ENCODE measurements around the gene CKS1B. TPM values are rescaled to one million over a fixed set of nuclear protein-coding genes. Genes with fewer than 3 reads are reported as not detected.

CKS1B gene
- total and polyA plus RNA-seq, 9 of the 15 experiments (the other 6 are each of a cell fraction or from before 2014, with no cell fraction given) = 215 to 1,103 (median 460) TPM

DNA sequence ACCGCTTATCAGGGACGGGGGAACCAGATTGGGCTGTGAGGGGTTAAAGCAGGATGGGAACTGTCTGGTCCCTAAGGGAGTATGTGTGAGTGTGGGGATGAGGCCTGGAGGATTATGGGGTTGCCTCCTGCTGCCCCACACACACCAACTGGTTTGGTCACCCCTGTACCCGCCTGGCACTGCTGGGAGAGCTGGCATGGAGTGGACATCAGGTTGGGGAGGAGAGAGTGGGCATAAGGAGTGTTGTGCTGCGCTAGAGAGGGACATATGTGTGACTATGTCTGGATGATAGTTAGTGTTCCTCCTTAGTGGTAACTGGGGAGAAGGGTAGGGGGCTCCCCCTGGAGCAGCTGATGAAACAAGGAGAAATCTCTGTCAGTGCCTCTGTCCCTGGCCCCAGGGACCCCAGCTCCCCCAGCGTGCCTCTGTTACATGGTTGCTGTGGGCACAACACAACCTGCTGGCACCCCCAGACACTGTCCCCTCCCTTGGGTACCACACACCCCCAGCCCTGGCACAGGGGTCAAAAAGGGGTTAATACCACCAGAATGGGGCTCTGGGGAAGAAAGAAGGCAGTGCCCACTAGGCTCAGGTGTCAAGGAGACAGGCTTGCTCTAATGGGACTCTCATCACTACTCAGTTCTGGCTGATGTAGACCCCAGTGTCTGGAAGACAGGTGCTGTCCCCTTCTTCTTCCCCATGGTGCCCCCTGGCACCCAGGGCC is 30.0 kb downstream of the CKS1B start (continued):
- TF ChIP-seq ARID1B (IDR thresholded peaks at IDR 0.05) (peak; percentile 64; the same call in 1 of the 2 replicates), CTBP1 (IDR thresholded peaks at IDR 0.05; ENCODE audit: borderline replicate concordance) (peak; percentile 40; the same call in 1 of the 2 replicates), MAFK (IDR thresholded peaks at IDR 0.05; ENCODE audit: low read length) (no peak), POLR2G (IDR thresholded peaks at IDR 0.05; ENCODE audit: low read depth, low read length) (no peak), ZNF717 (CRISPR knock-in tag; IDR thresholded peaks at IDR 0.05) (0 out of 2 replicates have a peak, but pooled peaks have one; percentile 39), NFRKB (IDR thresholded peaks at IDR 0.05; ENCODE audit: low read depth) (peak; percentile 78; the same call in 1 of the 2 replicates), KLF16 (IDR thresholded peaks at IDR 0.05) (no peak), MECOM (CRISPR knock-in tag; IDR thresholded peaks at IDR 0.05) (peak; percentile 59), SMAD4 (CRISPR knock-in tag; conservative IDR thresholded peaks at IDR 0.05) (peak; percentile 64; the same call in 1 of the 2 replicates), ELF4 (CRISPR knock-in tag; IDR thresholded peaks at IDR 0.05) (0 out of 2 replicates have a peak, but pooled peaks have one; percentile 20), CEBPG (CRISPR knock-in tag; IDR thresholded peaks at IDR 0.05) (peak; percentile 85), CEBPG (tag; conservative IDR thresholded peaks at IDR 0.05 in 1 of 2, IDR thresholded peaks at IDR 0.05 in 1 of 2) (no peak; a peak in 1 of 4 replicates), HNRNPL (IDR thresholded peaks at IDR 0.05; ENCODE audit: low read depth, low read length) (no peak), SP1 (CRISPR knock-in tag; IDR thresholded peaks at IDR 0.05) (no peak), ZNF445 (CRISPR knock-in tag; IDR thresholded peaks at IDR 0.05; ENCODE audit: low read depth) (no peak), KLF10 (CRISPR knock-in tag; IDR thresholded peaks at IDR 0.05) (no peak), RBM14 (IDR thresholded peaks at IDR 0.05; ENCODE audit: borderline replicate concordance, insufficient read depth, low read depth, low read length) (no peak), FOXK2 (conservative IDR thresholded peaks at IDR 0.05 in 1 of 2, IDR thresholded peaks at IDR 0.05 in 1 of 2; ENCODE audit: low read depth in 2 of 2) (no peak), TOE1 (IDR thresholded peaks at IDR 0.05; ENCODE audit: borderline replicate concordance) (0 out of 2 replicates have a peak, but pooled peaks have one; percentile 38), TOE1 (CRISPR knock-in tag; IDR thresholded peaks at IDR 0.05; ENCODE audit: borderline replicate concordance, low read depth) (no peak), DMBX1 (CRISPR knock-in tag; IDR thresholded peaks at IDR 0.05; ENCODE audit: borderline replicate concordance) (peak; percentile 10; the same call in 1 of the 2 replicates), MIER1 (IDR thresholded peaks at IDR 0.05; ENCODE audit: low read depth) (no peak), SMAD2 (IDR thresholded peaks at IDR 0.05; ENCODE audit: low read depth, low read length) (no peak), ZNF589 (CRISPR knock-in tag; IDR thresholded peaks at IDR 0.05; ENCODE audit: low read depth) (peak; percentile 11; the same call in 1 of the 2 replicates), PURB (CRISPR knock-in tag; IDR thresholded peaks at IDR 0.05; ENCODE audit: low read depth) (no peak)
- TF ChIP-seq, protein P1, sequence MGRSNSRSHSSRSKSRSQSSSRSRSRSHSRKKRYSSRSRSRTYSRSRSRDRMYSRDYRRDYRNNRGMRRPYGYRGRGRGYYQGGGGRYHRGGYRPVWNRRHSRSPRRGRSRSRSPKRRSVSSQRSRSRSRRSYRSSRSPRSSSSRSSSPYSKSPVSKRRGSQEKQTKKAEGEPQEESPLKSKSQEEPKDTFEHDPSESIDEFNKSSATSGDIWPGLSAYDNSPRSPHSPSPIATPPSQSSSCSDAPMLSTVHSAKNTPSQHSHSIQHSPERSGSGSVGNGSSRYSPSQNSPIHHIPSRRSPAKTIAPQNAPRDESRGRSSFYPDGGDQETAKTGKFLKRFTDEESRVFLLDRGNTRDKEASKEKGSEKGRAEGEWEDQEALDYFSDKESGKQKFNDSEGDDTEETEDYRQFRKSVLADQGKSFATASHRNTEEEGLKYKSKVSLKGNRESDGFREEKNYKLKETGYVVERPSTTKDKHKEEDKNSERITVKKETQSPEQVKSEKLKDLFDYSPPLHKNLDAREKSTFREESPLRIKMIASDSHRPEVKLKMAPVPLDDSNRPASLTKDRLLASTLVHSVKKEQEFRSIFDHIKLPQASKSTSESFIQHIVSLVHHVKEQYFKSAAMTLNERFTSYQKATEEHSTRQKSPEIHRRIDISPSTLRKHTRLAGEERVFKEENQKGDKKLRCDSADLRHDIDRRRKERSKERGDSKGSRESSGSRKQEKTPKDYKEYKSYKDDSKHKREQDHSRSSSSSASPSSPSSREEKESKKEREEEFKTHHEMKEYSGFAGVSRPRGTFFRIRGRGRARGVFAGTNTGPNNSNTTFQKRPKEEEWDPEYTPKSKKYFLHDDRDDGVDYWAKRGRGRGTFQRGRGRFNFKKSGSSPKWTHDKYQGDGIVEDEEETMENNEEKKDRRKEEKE (IDR thresholded peaks at IDR 0.05; ENCODE audit: borderline replicate concordance in 1 of 2, control insufficient read depth in 1 of 2, low read depth in 2 of 2, low read length in 1 of 2) = no peak
